ENCODE measurements around the gene EEFSEC. TPM values are rescaled to one million over a fixed set of nuclear protein-coding genes. Genes with fewer than 3 reads are reported as not detected.

EEFSEC gene
- total and polyA plus RNA-seq, 2 experiments from 2014 or later, result 10.1 to 16.2 TPM

DNA sequence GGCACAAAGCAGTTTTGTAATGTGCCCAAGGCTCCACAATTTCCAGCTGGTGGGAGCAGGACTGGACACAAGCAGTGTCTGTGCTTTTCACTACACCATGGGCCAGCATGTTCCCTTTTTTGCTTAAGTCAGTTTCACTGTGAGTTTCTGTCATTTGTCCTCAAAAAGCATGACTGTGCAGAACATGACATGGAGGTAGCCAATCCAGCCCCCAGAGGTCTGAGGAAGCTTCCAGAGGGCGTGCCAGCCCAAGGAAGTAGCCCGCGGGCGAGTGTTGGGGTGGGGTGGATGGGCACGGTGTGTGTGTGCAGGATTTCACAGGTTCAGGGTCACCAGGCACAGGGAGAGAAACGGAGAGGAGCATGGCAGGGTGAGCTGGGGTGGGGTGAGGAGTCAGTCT is 8.0 kb upstream of the EEFSEC start:
- Mint-ChIP-seq H3K4me1 (peaks cover 2% of the 10 kb centered on the region; the same call in 2 of the 3 replicates), H3K27me3 (ENCODE audit: insufficient read depth, low read depth, poor library complexity) (peaks cover 8% of the 10 kb centered on the region)
- ATAC-seq, result no peak

More for the DNA sequence above, 8.0 kb upstream of the EEFSEC start:
- Histone ChIP-seq H3K36me3 (ENCODE audit: insufficient read depth) (no peaks in the 10 kb centered on the region), H3F3A (replicated peaks; ENCODE audit: low read depth) (no peaks in the 10 kb centered on the region), H3K27me3 (ENCODE audit: insufficient read depth) (no peaks in the 10 kb centered on the region), H2AFZ (no peak overlapping the region), H3K4me1 (ENCODE audit: insufficient read depth) (no peaks in the 10 kb centered on the region), H3K4me3 (no peak overlapping the region), H3K27ac (ENCODE audit: low read depth) (no peak overlapping the region), H3K4me2 (no peak overlapping the region), H3K79me2 (replicated peaks; ENCODE audit: insufficient read depth) (no peaks in the 10 kb centered on the region), H3K9me2 (ENCODE audit: insufficient read depth) (no peaks in the 10 kb centered on the region), H4K20me1 (replicated peaks; ENCODE audit: insufficient read depth) (no peaks in the 10 kb centered on the region)
- Mint-ChIP-seq H3K36me3 (ENCODE audit: low read depth) (no peaks in the 10 kb centered on the region), H3K27ac (no peak overlapping the region), H3K9me3 (no peaks in the 10 kb centered on the region), H3K4me3 (no peak overlapping the region)
- no peak for TF ChIP-seq STAT1 (IDR thresholded peaks at IDR 0.05; ENCODE audit: unreplicated experiment)
- TF ChIP-seq EZH2 (IDR thresholded peaks at IDR 0.05; ENCODE audit: low read depth, unreplicated experiment), result no peak
- no peak for TF ChIP-seq ZNF331 (CRISPR knock-in tag; IDR thresholded peaks at IDR 0.05; ENCODE audit: low read depth)
- TF ChIP-seq, protein P1, sequence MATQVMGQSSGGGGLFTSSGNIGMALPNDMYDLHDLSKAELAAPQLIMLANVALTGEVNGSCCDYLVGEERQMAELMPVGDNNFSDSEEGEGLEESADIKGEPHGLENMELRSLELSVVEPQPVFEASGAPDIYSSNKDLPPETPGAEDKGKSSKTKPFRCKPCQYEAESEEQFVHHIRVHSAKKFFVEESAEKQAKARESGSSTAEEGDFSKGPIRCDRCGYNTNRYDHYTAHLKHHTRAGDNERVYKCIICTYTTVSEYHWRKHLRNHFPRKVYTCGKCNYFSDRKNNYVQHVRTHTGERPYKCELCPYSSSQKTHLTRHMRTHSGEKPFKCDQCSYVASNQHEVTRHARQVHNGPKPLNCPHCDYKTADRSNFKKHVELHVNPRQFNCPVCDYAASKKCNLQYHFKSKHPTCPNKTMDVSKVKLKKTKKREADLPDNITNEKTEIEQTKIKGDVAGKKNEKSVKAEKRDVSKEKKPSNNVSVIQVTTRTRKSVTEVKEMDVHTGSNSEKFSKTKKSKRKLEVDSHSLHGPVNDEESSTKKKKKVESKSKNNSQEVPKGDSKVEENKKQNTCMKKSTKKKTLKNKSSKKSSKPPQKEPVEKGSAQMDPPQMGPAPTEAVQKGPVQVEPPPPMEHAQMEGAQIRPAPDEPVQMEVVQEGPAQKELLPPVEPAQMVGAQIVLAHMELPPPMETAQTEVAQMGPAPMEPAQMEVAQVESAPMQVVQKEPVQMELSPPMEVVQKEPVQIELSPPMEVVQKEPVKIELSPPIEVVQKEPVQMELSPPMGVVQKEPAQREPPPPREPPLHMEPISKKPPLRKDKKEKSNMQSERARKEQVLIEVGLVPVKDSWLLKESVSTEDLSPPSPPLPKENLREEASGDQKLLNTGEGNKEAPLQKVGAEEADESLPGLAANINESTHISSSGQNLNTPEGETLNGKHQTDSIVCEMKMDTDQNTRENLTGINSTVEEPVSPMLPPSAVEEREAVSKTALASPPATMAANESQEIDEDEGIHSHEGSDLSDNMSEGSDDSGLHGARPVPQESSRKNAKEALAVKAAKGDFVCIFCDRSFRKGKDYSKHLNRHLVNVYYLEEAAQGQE (IDR thresholded peaks at IDR 0.05; ENCODE audit: unreplicated experiment), result no peak
- TF ChIP-seq CTCF (conservative IDR thresholded peaks at IDR 0.05; ENCODE audit: low read depth in 2 of 2), result no peak
- no peak for TF ChIP-seq ZNF462 (CRISPR knock-in tag; IDR thresholded peaks at IDR 0.05)
- no peak for TF ChIP-seq POLR2AphosphoS5 (IDR thresholded peaks at IDR 0.05; ENCODE audit: low read depth)
- no peak for TF ChIP-seq NANOG (IDR thresholded peaks at IDR 0.05; ENCODE audit: borderline replicate concordance)
- TF ChIP-seq ZNF114 (CRISPR knock-in tag; IDR thresholded peaks at IDR 0.05), result no peak
- no peak for TF ChIP-seq CREB1 (CRISPR knock-in tag; IDR thresholded peaks at IDR 0.05; ENCODE audit: low read depth)
- no peak for TF ChIP-seq JUNB (IDR thresholded peaks at IDR 0.05; ENCODE audit: unreplicated experiment)
- TF ChIP-seq EZH2phosphoT487 (IDR thresholded peaks at IDR 0.05; ENCODE audit: unreplicated experiment), result no peak
- TF ChIP-seq ETS1 (IDR thresholded peaks at IDR 0.05), result no peak
- DNase-seq (ENCODE audit: low spot score), result no peak
